ENCODE data around the gene SNX20. TPM values are rescaled to one million over a fixed set of nuclear protein-coding genes. Genes with fewer than 3 reads are reported as not detected.

The SNX20 gene
- total RNA-seq, 2 experiments from 2014 or later: 25.8 to 26.0 TPM

DNA sequence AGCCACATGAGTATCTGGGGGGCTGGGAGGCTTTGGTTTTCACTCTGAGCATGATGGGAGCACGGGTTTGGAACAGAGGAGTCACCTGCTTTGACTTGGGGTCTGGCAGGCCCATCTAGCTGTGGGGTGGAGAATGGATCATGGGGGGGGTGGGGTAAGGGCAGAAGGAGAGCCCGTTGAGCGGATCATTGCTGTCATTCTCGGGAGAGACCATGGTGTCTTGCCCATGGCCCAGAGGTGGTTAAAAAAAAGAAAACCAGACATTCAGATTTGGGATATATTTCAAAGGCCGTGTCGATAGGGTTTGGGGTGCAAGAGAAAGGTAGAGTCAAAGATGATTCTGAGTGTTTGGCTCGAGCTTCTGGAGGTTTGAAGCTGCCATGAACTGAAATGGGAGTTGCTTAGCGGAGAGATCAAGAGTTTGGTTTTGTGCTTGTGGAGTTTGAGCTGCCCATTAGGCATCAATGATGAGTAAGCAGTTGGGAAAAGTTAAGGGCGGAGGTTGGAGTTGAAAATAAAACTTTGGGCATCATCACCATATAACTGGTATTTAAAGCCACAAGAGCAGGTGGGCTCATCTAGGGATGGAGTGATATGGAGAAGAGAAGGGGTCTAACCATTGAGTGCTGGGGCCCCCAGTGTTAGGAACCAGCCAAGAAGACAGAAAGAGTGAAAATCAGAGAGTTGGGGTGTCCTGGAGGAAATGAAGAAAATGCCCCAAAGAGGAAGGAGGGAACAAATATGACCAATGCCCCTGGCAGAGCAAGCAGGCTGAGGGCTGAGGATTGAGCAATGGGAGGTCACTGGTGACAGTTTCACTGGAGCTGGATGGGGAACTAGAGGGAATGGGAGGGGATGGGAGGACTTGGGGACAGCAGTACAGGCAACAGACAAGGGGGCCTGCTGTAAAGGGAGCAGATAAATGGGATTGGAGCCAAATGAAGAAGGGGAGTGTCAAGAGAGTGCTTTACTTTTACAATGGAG is 14.2 kb upstream of the SNX20 start:
- no peak for DNase-seq
- Mint-ChIP-seq H3K9me3 (no peaks in the 10 kb centered on the region), H3K4me1 (peaks cover 53% of the 10 kb centered on the region), H3K4me3 (no peak overlapping the region), H3K27me3 (peaks cover 11% of the 10 kb centered on the region), H3K27ac (no peak overlapping the region), H3K36me3 (no peaks in the 10 kb centered on the region)

DNA sequence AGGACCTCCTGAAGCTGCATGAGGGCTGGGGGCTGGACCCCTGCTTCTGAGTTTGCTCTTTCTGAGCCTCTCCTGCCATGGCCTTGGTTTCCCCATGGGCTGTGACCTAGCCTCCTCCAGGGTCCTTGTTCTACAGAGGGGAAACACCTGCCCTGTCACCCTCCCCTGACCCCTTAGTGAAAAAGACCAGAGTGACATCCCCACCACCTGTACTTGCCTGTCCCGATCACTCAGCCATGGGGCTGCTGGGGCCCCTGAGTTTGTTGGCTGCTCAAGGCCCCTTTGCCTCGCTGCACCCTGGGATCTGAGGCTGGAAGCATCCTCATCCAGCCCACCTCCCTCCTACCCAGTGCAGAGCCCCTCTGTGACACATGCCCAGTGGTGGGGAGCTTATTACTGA is 13.1 kb upstream of the SNX20 start:
- no peaks in the 10 kb centered on the region for H3K36me3 Mint-ChIP-seq
- H3K27me3 Mint-ChIP-seq: peaks cover 11% of the 10 kb centered on the region
- peaks cover 47% of the 10 kb centered on the region for H3K4me1 Mint-ChIP-seq
- H3K4me3 Mint-ChIP-seq: peak overlapping the region; percentile 69
- H3K27ac Mint-ChIP-seq: no peak overlapping the region
- DNase-seq: no peak
- no peaks in the 10 kb centered on the region for H3K9me3 Mint-ChIP-seq

DNA sequence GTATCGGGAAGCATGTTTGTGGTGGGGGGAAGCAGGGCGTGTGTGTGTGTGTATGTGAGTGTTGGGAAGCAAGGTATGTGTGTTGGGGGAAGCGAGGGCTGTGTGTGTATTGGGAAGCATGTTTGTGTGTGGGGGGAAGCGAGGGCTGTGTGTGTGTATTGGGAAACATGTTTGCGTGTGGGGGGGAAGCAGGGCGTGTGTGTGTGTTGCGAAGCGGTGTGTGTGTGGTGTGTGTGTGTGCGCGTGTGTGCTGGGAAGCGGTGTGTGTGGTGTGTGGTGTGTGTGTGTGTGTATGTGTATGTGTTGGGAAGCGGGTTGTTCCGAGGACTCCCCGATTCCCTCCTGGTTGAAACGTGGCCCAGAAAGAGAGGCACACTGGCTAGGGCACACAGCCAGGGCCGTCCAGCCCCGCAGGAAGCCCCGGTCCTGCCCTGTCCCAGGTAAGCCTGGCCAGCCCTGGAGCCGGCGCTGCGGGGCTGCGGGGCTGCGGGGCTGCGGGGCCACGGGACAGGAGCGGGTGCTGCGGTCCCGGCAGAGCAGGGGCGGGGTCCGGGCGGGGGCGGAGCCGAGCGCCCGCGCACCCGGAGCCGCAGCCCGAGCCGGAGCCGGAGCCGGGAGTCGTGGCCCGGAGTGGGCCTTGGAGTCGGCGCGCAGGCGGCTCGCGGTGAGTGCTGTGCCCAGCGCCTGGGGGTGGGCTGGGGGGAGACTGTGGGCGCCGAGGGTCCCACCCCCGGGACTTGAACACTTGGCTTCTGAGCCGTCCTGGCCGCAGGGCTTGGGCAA is 12.1 kb upstream of the SNX20 start, which contains the start of gene NOD2:
TSS of gene NOD2 (plus strand) at position 608 of the 783 bp plus-strand sequence. CDS start 5,890 bp downstream, outside the sequence.
- Mint-ChIP-seq H3K27ac (peak within 1 kb of the TSS; percentile 64), H3K9me3 (no peaks in the 10 kb centered on the region), H3K36me3 (no peaks in the 10 kb centered on the region), H3K4me1 (peaks cover 39% of the 10 kb centered on the region), H3K4me3 (peak within 1 kb of the TSS; percentile 69), H3K27me3 (peaks cover 11% of the 10 kb centered on the region)
- peak; percentile 32 for DNase-seq

DNA sequence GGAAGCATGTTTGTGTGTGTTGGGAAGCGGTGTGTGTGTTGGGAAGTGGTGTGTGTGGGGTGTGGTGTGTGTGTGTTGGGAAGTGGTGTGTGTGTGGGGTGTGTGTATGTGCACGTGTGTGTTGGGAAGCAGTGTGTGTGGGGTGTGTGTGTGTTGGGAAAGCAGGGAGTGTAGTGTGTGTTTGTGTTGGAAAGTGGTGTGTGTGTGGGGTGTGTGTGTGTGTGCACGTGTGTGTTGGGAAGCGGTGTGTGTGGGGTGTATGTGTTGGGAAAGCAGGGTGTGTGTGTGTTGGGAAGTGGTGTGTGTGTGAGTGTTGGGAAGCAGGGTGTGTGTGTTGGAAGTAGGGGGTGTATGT is 11.5 kb upstream of the SNX20 start:
- H3K27ac Mint-ChIP-seq: no peak overlapping the region
- no peaks in the 10 kb centered on the region for H3K9me3 Mint-ChIP-seq
- peaks cover 11% of the 10 kb centered on the region for H3K27me3 Mint-ChIP-seq
- no peaks in the 10 kb centered on the region for H3K36me3 Mint-ChIP-seq
- DNase-seq: no peak
- H3K4me1 Mint-ChIP-seq: peaks cover 34% of the 10 kb centered on the region
- peak overlapping the region; percentile 60 for H3K4me3 Mint-ChIP-seq

GRCh38 chr16:50690177-50690576 is 9.1 kb upstream of the SNX20 start:
- no peaks in the 10 kb centered on the region for H3K36me3 Mint-ChIP-seq
- peaks cover 31% of the 10 kb centered on the region for H3K4me1 Mint-ChIP-seq

GRCh38 chr16:50688867-50689266 is 7.8 kb upstream of the SNX20 start:
- Mint-ChIP-seq H3K27ac (no peak overlapping the region), H3K4me1 (peaks cover 37% of the 10 kb centered on the region), H3K9me3 (no peaks in the 10 kb centered on the region), H3K4me3 (no peak overlapping the region), H3K36me3 (peaks cover 4% of the 10 kb centered on the region), H3K27me3 (peaks cover under 1% of the 10 kb centered on the region)
- no peak for DNase-seq

More at GRCh38 chr16:50690177-50690576, 9.1 kb upstream of the SNX20 start:
- Mint-ChIP-seq H3K27me3 (peaks cover 11% of the 10 kb centered on the region), H3K27ac (no peak overlapping the region), H3K4me3 (no peak overlapping the region), H3K9me3 (no peaks in the 10 kb centered on the region)
- no peak for DNase-seq

- Mint-ChIP-seq H3K4me1 (peaks cover 44% of the 10 kb centered on the region), H3K27ac (no peak overlapping the region), H3K36me3 (peaks cover 4% of the 10 kb centered on the region), H3K4me3 (no peak overlapping the region), H3K27me3 (no peaks in the 10 kb centered on the region), H3K9me3 (no peaks in the 10 kb centered on the region)
- no peak for DNase-seq
Measured at GRCh38 chr16:50688083-50688482, 7.0 kb upstream of the SNX20 start.

DNA sequence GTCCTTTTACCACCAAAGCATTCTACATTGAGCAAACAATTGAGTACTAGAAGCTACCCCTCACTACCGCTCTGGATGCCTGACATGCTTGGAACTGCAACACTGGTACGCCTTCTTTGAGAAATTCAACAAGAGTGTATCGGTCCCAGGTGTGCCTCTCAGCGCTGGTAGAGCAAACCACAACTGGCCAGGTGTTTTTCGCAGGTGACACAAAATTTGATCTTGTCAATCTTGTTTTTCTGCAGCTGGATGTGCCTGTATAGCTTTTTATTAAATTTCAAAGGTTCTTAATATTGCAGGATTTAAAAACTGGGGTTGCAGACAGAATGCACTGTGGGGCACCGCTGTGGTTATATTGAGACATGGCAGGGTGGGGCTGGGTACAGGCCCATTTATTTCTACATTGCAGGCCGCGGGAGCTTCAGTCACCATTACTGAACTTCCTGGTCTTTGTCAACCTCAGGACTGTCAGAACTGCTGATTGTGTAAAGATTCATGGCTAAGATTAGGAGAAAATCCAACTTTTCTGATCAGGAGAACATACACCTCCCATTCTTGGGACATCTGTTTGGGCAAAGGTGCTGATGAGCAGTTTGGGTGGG is 4.5 kb upstream of the SNX20 start:
- H3K36me3 Mint-ChIP-seq: peaks cover 4% of the 10 kb centered on the region
- no peaks in the 10 kb centered on the region for H3K27me3 Mint-ChIP-seq
- no peak overlapping the region for H3K4me3 Mint-ChIP-seq
- H3K4me1 Mint-ChIP-seq: peaks cover 57% of the 10 kb centered on the region
- no peak for DNase-seq
- no peaks in the 10 kb centered on the region for H3K9me3 Mint-ChIP-seq
- H3K27ac Mint-ChIP-seq: peak overlapping the region; percentile 81

DNA sequence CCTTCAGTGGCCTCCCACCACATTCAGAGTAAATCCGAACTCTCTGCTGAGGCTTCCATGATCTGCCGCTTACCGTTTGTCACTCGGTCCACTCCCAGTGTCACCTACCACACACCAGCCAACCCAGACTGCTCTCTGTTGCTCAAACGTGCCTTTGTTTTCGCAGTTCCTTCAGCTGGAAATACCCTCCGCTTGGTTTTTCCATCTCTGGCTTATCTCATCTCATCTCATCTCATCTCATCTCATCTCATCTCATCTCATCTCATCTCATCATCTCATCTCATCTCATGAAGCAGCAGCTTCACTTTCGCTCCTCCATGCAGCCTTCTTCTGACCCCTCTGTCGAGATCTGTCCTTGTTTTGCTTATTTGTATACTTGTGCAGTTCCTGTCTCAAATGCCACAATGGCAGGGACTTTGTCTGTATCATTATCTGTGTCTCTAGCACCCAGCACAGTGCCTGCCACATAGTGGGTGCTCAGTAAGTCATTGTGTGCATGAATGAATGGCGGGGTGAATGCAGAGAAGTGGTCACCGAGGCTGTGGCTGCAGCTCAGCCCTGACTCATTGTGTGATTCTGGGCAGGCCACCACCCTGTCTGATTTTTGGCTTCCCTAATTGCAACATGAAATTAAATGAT is 3.8 kb upstream of the SNX20 start:
- Mint-ChIP-seq H3K4me1 (peaks cover 61% of the 10 kb centered on the region), H3K27me3 (no peaks in the 10 kb centered on the region), H3K4me3 (peak overlapping the region; percentile 18), H3K27ac (peak overlapping the region; percentile 81), H3K9me3 (no peaks in the 10 kb centered on the region), H3K36me3 (peaks cover 4% of the 10 kb centered on the region)
- peak; percentile 47 for DNase-seq

- Mint-ChIP-seq H3K27ac (peak overlapping the region; percentile 81), H3K4me3 (peak overlapping the region; percentile 50), H3K4me1 (peaks cover 65% of the 10 kb centered on the region), H3K9me3 (no peaks in the 10 kb centered on the region), H3K36me3 (peaks cover 4% of the 10 kb centered on the region), H3K27me3 (no peaks in the 10 kb centered on the region)
- DNase-seq: peak; percentile 66
Measured at GRCh38 chr16:50683689-50684374, 2.7 kb upstream of the SNX20 start.

DNA sequence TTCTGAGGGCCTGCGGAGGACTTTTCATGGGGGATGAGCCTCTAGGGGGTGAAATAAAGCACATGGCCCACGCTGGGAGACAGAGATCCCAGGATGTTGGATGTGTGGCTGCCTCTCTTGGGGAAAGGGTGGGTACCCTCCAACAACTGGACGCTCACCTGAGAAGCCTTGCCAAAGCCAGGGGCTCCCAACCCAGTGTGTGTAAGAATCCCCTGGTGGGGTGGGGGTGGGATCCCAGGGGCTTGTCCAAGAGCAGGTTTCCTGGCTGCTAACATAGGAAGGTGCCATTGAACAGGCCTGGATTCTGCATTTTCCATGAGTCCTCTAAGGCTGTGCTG is 587 bp downstream of the SNX20 start:
- DNase-seq: no peak
- Mint-ChIP-seq H3K36me3 (peaks cover 28% of the 10 kb centered on the region), H3K27me3 (no peaks in the 10 kb centered on the region), H3K4me3 (peak overlapping the region; percentile 83), H3K27ac (peak overlapping the region; percentile 89), H3K4me1 (peaks cover 73% of the 10 kb centered on the region), H3K9me3 (no peaks in the 10 kb centered on the region)

GRCh38 chr16:50679676-50680555 is 1.2 kb downstream of the SNX20 start:
- H3K9me3 Mint-ChIP-seq: no peaks in the 10 kb centered on the region
- H3K4me1 Mint-ChIP-seq: peaks cover 66% of the 10 kb centered on the region
- no peak for DNase-seq
- no peaks in the 10 kb centered on the region for H3K27me3 Mint-ChIP-seq
- peak overlapping the region; percentile 89 for H3K27ac Mint-ChIP-seq
- peak overlapping the region; percentile 83 for H3K4me3 Mint-ChIP-seq
- peaks cover 34% of the 10 kb centered on the region for H3K36me3 Mint-ChIP-seq

DNA sequence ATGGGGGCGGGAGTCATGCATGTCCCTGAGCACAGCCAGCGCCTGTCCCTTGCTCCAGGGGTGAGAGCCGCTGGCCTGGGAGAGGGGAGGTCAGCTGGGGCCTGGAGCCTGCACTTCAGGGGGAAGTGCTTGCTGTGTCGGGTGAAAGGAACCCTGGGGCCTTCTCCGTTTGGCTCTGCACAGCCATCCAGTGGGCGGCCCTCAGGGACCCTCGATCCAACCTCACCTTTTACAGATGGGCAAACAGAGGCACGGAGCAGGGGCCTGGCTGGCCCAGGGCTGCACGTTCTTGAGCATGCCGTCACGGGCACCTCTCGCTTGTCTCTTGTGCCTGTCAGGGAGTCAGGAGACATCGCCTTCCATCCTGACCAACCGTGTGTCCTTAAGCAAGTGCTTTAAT is 1.8 kb downstream of the SNX20 start:
- Mint-ChIP-seq H3K4me1 (peaks cover 60% of the 10 kb centered on the region), H3K4me3 (peak overlapping the region; percentile 83), H3K9me3 (no peaks in the 10 kb centered on the region), H3K27me3 (no peaks in the 10 kb centered on the region), H3K27ac (peak overlapping the region; percentile 55), H3K36me3 (peaks cover 41% of the 10 kb centered on the region)
- DNase-seq: no peak

Measured in activated naive CD8-positive, alpha-beta T cell treated with anti-CD3 and anti-CD28 coated beads for 36 hours (primary cell).